ENCODE measurements around the gene TLNRD1. TPM values are rescaled to one million over a fixed set of nuclear protein-coding genes. Genes with fewer than 3 reads are reported as not detected.
"Not testable (repeated sequence)": the region's sequence is repeated elsewhere in the genome, so short reads cannot be mapped to it uniquely, and the experiment has no call there.

TLNRD1 gene
- total RNA-seq (10 to 100 TPM; 11.5 to 14.9 TPM), polyA plus RNA-seq (ENCODE audit: insufficient read depth, low read depth, low replicate concordance) (2.6 TPM)
- long read RNA-seq, donor 1, full-length matches to known transcripts, result 31 of 31 reads
- long read RNA-seq, donor 1, partial matches to known transcripts, result 0 of 31 reads
- long read RNA-seq, donor 1, other reads (novel, unspliced or antisense), result 0 of 31 reads
- long read RNA-seq, donor 2, full-length matches to known transcripts, result 26 of 26 reads
- long read RNA-seq, donor 2, partial matches to known transcripts, result 0 of 26 reads
- long read RNA-seq, donor 2, other reads (novel, unspliced or antisense), result 0 of 26 reads

GRCh38 chr15:81000624-81001151 is at the start of gene TLNRD1:
TLNRD1 (plus strand) TSS chr15:81000923; CDS start chr15:81002272, 1,349 bp downstream.
- 0% methylated on average over 4 to 65 of the region's 66 CpGs for WGBS, 2 donors
- intact Hi-C loops (cut with DNase I; ENCODE audit: low total_unique reads), result no loop called here

GRCh38 chr15:80951941-80952340 is 48.8 kb upstream of the TLNRD1 start:
- no peak for TF ChIP-seq CTCF (IDR thresholded peaks at IDR 0.05)
- TF ChIP-seq POLR2A (IDR thresholded peaks at IDR 0.05), result no peak
- no peak for DNase-seq
- no peaks in the 10 kb centered on the region for H3K36me3 ChIP-seq (ENCODE audit: low read depth, missing control alignments)
- no peaks in the 10 kb centered on the region for H3K4me1 ChIP-seq
- no peaks in the 10 kb centered on the region for H3K9me3 ChIP-seq
- intact Hi-C loops (cut with DNase I; ENCODE audit: low total_unique reads), result loop anchor here (10.0 kb wide), 1 partner anchor 167 kb away; no protein-coding TSS in a partner anchor
- no peak overlapping the region for H3K4me3 ChIP-seq
- no peak overlapping the region for H3K27ac ChIP-seq
- WGBS, 2 donors, result 68 to 78% methylated on average over 5 of the region's 5 CpGs
- H3K27me3 ChIP-seq, result no peaks in the 10 kb centered on the region

More at GRCh38 chr15:81000624-81001151, at the start of gene TLNRD1:
- DNase-seq, result peak; percentile 89
- Histone ChIP-seq H3K9me3 (no peaks in the 10 kb centered on the region), H3K4me3 (peak within 1 kb of the TSS; percentile 92 to 96), H3K27ac (peak within 1 kb of the TSS; percentile 84 to 95), H3K27me3 (no peaks in the 10 kb centered on the region), H3K4me1 (no peaks in the 10 kb centered on the region), H3K36me3 (ENCODE audit: low read depth, missing control alignments) (no peaks in the 10 kb centered on the region)
- no peak for TF ChIP-seq POLR2A (IDR thresholded peaks at IDR 0.05)
- TF ChIP-seq CTCF (IDR thresholded peaks at IDR 0.05), result no peak

- Histone ChIP-seq H3K9me3 (no peaks in the 10 kb centered on the region), H3K4me1 (no peaks in the 10 kb centered on the region), H3K27me3 (no peaks in the 10 kb centered on the region), H3K36me3 (ENCODE audit: low read depth, missing control alignments) (no peaks in the 10 kb centered on the region), H3K27ac (no peak overlapping the region), H3K4me3 (no peak overlapping the region)
- DNase-seq, result no peak
- intact Hi-C loops (cut with DNase I; ENCODE audit: low total_unique reads), result loop anchor here (10.0 kb wide), 1 partner anchor 168 kb away; no protein-coding TSS in a partner anchor
- TF ChIP-seq POLR2A (IDR thresholded peaks at IDR 0.05), result no peak
- TF ChIP-seq CTCF (IDR thresholded peaks at IDR 0.05), result no peak
- 93 to 94% methylated on average over 12 of the region's 12 CpGs for WGBS, 2 donors
Observed at GRCh38 chr15:80953001-80953952, 47.4 kb upstream of the TLNRD1 start.

GRCh38 chr15:80953953-80954778 is 46.6 kb upstream of the TLNRD1 start:
- Histone ChIP-seq H3K27ac (no peak overlapping the region), H3K4me1 (no peaks in the 10 kb centered on the region), H3K4me3 (no peak overlapping the region), H3K9me3 (no peaks in the 10 kb centered on the region), H3K27me3 (no peaks in the 10 kb centered on the region), H3K36me3 (ENCODE audit: low read depth, missing control alignments) (no peaks in the 10 kb centered on the region)
- no peak for DNase-seq
- intact Hi-C loops (cut with DNase I; ENCODE audit: low total_unique reads), result loop anchor here (10.0 kb wide), 1 partner anchor 169 kb away; no protein-coding TSS in a partner anchor
- 94 to 98% methylated on average over 9 of the region's 9 CpGs for WGBS, 2 donors
- TF ChIP-seq CTCF (IDR thresholded peaks at IDR 0.05) (no peak), POLR2A (IDR thresholded peaks at IDR 0.05) (no peak)

GRCh38 chr15:80955571-80956452 is 44.9 kb upstream of the TLNRD1 start:
- not testable (repeated sequence) for H3K27ac ChIP-seq; H3K4me3 ChIP-seq; DNase-seq; H3K9me3 ChIP-seq; H3K4me1 ChIP-seq; H3K27me3 ChIP-seq; H3K36me3 ChIP-seq (ENCODE audit: low read depth, missing control alignments)
- intact Hi-C loops (cut with DNase I; ENCODE audit: low total_unique reads), result loop anchor here (10.0 kb wide), 1 partner anchor 171 kb away; no protein-coding TSS in a partner anchor
- WGBS, 2 donors, result 90 to 95% methylated on average over 19 of the region's 19 CpGs
